Mucosa of rectum (tissue), 2 donors: ENCODE results near the gene MTCP1.

ENCODE experiments used
- H3K27ac ChIP-seq, 2 donors: one replicate each; pipeline ENCODE4 v1.7.0; 2013; ENCODE audit warnings: inconsistent platforms in 2 of 2, low read depth in 2 of 2, low read length in 2 of 2
- H3K27me3 ChIP-seq, 2 donors: one replicate each; pipeline ENCODE4 v1.7.0; 2013; ENCODE audit warnings: low read length in 2 of 2; ENCODE audit not compliant: control insufficient read depth in 2 of 2, insufficient read depth in 2 of 2
- H3K36me3 ChIP-seq, 2 donors: one replicate each; pipeline ENCODE4 v1.7.0; 2013; ENCODE audit warnings: low read length in 2 of 2; ENCODE audit not compliant: control insufficient read depth in 2 of 2, insufficient read depth in 2 of 2
- H3K4me1 ChIP-seq, 2 donors: one replicate each; pipeline ENCODE4 v1.7.0; 2013; ENCODE audit warnings: low read length in 2 of 2, mild to moderate bottlenecking in 1 of 2; ENCODE audit not compliant: control insufficient read depth in 2 of 2, insufficient read depth in 2 of 2
- H3K4me3 ChIP-seq, 2 donors: one replicate each; pipeline ENCODE4 v1.7.0; 2013; ENCODE audit warnings: low read length in 2 of 2
- H3K9ac ChIP-seq, 2 donors: one replicate each; pipeline ENCODE4 v1.7.0; 2013; ENCODE audit warnings: low read length in 2 of 2, low read depth in 1 of 2, mild to moderate bottlenecking in 1 of 2
- H3K9me3 ChIP-seq, 2 donors: one replicate each; pipeline ENCODE4 v1.7.0; 2013; ENCODE audit warnings: low read length in 2 of 2; ENCODE audit not compliant: control insufficient read depth in 2 of 2
- donor health status: healthy.
- donor health status: Normal muscosa, but diverticular disease.

The MTCP1 gene

GRCh38 chrX:155028129-155028528 lies 42.8 kb downstream of the MTCP1 start:
- peak overlapping the region; percentile 38 to 72 for H3K9ac ChIP-seq
- peak overlapping the region; percentile 88 to 91 for H3K27ac ChIP-seq
- H3K4me1 ChIP-seq, result peaks cover 0 to 6% of the 10 kb centered on the region in 2 donors
- H3K27me3 ChIP-seq, result no peaks in the 10 kb centered on the region
- H3K9me3 ChIP-seq, result no peaks in the 10 kb centered on the region
- H3K4me3 ChIP-seq, result peak overlapping the region; percentile 69 to 71
- no peaks in the 10 kb centered on the region for H3K36me3 ChIP-seq

GRCh38 chrX:155027509-155028066 lies 43.3 kb downstream of the MTCP1 start:
- Histone ChIP-seq H3K27ac (peak overlapping the region; percentile 88 to 91), H3K36me3 (no peaks in the 10 kb centered on the region), H3K9ac (peak overlapping the region; percentile 38 to 72), H3K27me3 (no peaks in the 10 kb centered on the region), H3K4me3 (peak overlapping the region; percentile 69 to 71), H3K9me3 (no peaks in the 10 kb centered on the region), H3K4me1 (peaks cover 0 to 6% of the 10 kb centered on the region in 2 donors)

- Histone ChIP-seq H3K9me3 (no peaks in the 10 kb centered on the region), H3K27ac (peak within 1 kb of the TSS; percentile 88 to 91), H3K4me3 (peak within 1 kb of the TSS; percentile 69 to 71), H3K36me3 (no peaks in the 10 kb centered on the region), H3K27me3 (no peaks in the 10 kb centered on the region), H3K9ac (peak within 1 kb of the TSS; percentile 38 to 72), H3K4me1 (peaks cover 0 to 6% of the 10 kb centered on the region in 2 donors)
Measured at GRCh38 chrX:155026727-155027508, 44.0 kb downstream of the MTCP1 start, which contains the start of gene FUNDC2. FUNDC2 (plus strand) TSS chrX:155026844; CDS start chrX:155026939, 95 bp downstream.

GRCh38 chrX:155026420-155026726 lies 44.6 kb downstream of the MTCP1 start:
- Histone ChIP-seq H3K9me3 (no peaks in the 10 kb centered on the region), H3K36me3 (no peaks in the 10 kb centered on the region), H3K4me3 (peak overlapping the region; percentile 65 to 71), H3K9ac (peak overlapping the region; percentile 35 to 62), H3K27me3 (no peaks in the 10 kb centered on the region), H3K4me1 (peaks cover 0 to 6% of the 10 kb centered on the region in 2 donors), H3K27ac (peak overlapping the region; percentile 88 to 91)

- Histone ChIP-seq H3K27me3 (no peaks in the 10 kb centered on the region), H3K4me1 (peaks cover 0 to 6% of the 10 kb centered on the region in 2 donors), H3K36me3 (no peaks in the 10 kb centered on the region), H3K27ac (no peak overlapping the region), H3K9ac (no peak overlapping the region), H3K4me3 (no peak overlapping the region), H3K9me3 (no peaks in the 10 kb centered on the region)
Measured at GRCh38 chrX:155023907-155024833, 46.8 kb downstream of the MTCP1 start.

- no peak within 1 kb of the TSS for H3K27ac ChIP-seq
- H3K4me3 ChIP-seq, result no peak within 1 kb of the TSS
Measured at GRCh38 chrX:155022585-155022984, 48.4 kb downstream of the MTCP1 start, which contains the start of gene F8. F8 (minus strand) TSS chrX:155022723; CDS start chrX:155022552, 171 bp downstream.

GRCh38 chrX:155020591-155020990 lies 50.3 kb downstream of the MTCP1 start:
- H3K27ac ChIP-seq, result no peak overlapping the region
- no peaks in the 10 kb centered on the region for H3K4me1 ChIP-seq
- no peak overlapping the region for H3K4me3 ChIP-seq
- H3K9ac ChIP-seq, result no peak overlapping the region
- H3K9me3 ChIP-seq, result no peaks in the 10 kb centered on the region
- no peaks in the 10 kb centered on the region for H3K36me3 ChIP-seq
- H3K27me3 ChIP-seq, result no peaks in the 10 kb centered on the region

More at GRCh38 chrX:155022585-155022984, 48.4 kb downstream of the MTCP1 start, which contains the start of gene F8:
- no peaks in the 10 kb centered on the region for H3K36me3 ChIP-seq
- no peak within 1 kb of the TSS for H3K9ac ChIP-seq
- no peaks in the 10 kb centered on the region for H3K9me3 ChIP-seq
- no peaks in the 10 kb centered on the region for H3K4me1 ChIP-seq
- H3K27me3 ChIP-seq, result no peaks in the 10 kb centered on the region
